Duodenal mucosa (tissue), 2 donors: ENCODE measurements around the gene SORBS2.

Source experiments
- H3K27ac ChIP-seq: one replicate; pipeline ENCODE4 v1.7.0; 2013; ENCODE audit warnings: low read depth, low read length
- H3K27me3 ChIP-seq, 2 donors: one replicate each; pipeline ENCODE4 v1.7.0; 2013; ENCODE audit warnings: low read length in 2 of 2, control low read depth in 1 of 2; ENCODE audit not compliant: insufficient read depth in 2 of 2, control insufficient read depth in 1 of 2
- H3K36me3 ChIP-seq, 2 donors: one replicate each; pipeline ENCODE4 v1.7.0; 2013; ENCODE audit warnings: low read length in 2 of 2, control low read depth in 1 of 2; ENCODE audit not compliant: insufficient read depth in 2 of 2, control insufficient read depth in 1 of 2
- H3K4me1 ChIP-seq, 2 donors: one replicate each; pipeline ENCODE4 v1.7.0; 2013; ENCODE audit warnings: low read length in 2 of 2, control low read depth in 1 of 2; ENCODE audit not compliant: insufficient read depth in 2 of 2, control insufficient read depth in 1 of 2
- H3K4me3 ChIP-seq, 2 donors: one replicate each; pipeline ENCODE4 v1.7.0; 2013; ENCODE audit warnings: low read length in 2 of 2, low read depth in 1 of 2
- H3K9ac ChIP-seq, 2 donors: one replicate each; pipeline ENCODE4 v1.7.0; 2013; ENCODE audit warnings: low read length in 2 of 2, low read depth in 1 of 2
- H3K9me3 ChIP-seq, 2 donors: one replicate each; pipeline ENCODE4 v1.7.0; 2013; ENCODE audit warnings: low read length in 2 of 2, control low read depth in 1 of 2; ENCODE audit not compliant: control insufficient read depth in 1 of 2

The SORBS2 gene

GRCh38 chr4:185755451-185755850, 56.5 kb downstream of the SORBS2 start:
- Histone ChIP-seq H3K27ac (no peak overlapping the region), H3K9ac (no peak overlapping the region), H3K4me1 (peaks cover 0 to 13% of the 10 kb centered on the region in 2 donors), H3K27me3 (no peaks in the 10 kb centered on the region), H3K4me3 (no peak overlapping the region), H3K9me3 (no peaks in the 10 kb centered on the region), H3K36me3 (no peaks in the 10 kb centered on the region)

DNA sequence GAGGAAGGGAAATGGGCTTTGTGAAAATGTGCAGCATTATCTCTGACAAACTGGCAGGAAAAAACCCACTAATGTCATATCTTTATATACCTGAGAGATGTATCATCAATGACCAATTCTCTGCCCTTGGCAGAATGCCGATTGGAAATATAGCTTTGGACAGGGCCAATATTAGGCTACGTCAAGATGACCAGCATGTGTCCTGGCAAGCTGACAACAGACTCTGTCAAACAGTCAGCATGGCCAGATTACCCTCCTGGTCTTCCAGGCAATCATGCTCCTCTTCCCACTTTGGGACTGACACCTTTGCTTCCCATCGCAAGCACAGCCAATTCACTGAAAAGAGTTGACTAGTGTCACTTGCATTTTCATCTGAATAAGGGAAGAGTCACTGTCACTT, 57.0 kb downstream of the SORBS2 start:
- Histone ChIP-seq H3K4me3 (no peak overlapping the region), H3K27me3 (no peaks in the 10 kb centered on the region), H3K27ac (no peak overlapping the region), H3K9ac (no peak overlapping the region), H3K36me3 (no peaks in the 10 kb centered on the region), H3K9me3 (no peaks in the 10 kb centered on the region), H3K4me1 (peaks cover 0 to 13% of the 10 kb centered on the region in 2 donors)

DNA sequence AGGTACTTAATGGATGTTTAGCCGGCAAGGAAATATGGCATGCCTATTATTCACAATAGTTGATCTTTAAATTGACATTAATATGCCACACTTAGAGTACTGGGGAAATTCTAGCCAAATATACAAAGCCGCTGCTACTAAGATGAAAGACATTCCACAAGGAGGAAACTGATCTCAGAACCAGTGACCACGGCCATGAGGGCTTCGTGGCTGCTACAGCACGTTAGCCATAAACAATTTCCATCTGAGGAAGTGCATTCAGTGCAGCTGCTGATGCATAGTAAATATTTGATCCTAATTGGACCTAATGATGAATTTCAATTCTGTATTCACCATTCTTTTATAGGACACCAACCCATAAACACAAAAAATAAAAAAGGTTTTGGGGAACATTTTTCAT, 59.1 kb downstream of the SORBS2 start:
- Histone ChIP-seq H3K9ac (no peak overlapping the region), H3K4me3 (no peak overlapping the region), H3K27me3 (no peaks in the 10 kb centered on the region), H3K4me1 (peaks cover 0 to 13% of the 10 kb centered on the region in 2 donors), H3K27ac (no peak overlapping the region), H3K36me3 (no peaks in the 10 kb centered on the region), H3K9me3 (no peaks in the 10 kb centered on the region)

DNA sequence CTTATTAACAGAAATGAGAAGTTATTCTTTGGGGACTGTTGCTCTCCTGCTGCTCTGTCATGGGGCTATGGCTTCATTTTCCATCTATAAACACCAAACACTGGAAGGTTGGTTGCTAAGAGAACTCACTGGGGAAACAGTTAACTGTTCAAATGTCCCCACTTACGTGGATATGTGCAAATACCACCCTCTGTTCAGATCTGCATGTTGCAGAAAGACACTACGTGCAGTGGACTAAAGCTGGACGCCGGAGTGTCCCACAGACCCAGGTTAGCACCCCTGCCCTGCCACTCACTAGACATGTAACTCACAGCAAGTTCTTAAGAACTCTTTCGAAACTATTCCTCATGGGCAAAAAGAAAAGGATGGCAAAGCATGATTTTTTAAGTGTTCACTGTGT, 62.1 kb downstream of the SORBS2 start:
- Histone ChIP-seq H3K4me3 (no peak overlapping the region), H3K9ac (no peak overlapping the region), H3K27me3 (no peaks in the 10 kb centered on the region), H3K4me1 (peaks cover 0 to 2% of the 10 kb centered on the region in 2 donors), H3K36me3 (no peaks in the 10 kb centered on the region), H3K9me3 (no peaks in the 10 kb centered on the region), H3K27ac (no peak overlapping the region)

DNA sequence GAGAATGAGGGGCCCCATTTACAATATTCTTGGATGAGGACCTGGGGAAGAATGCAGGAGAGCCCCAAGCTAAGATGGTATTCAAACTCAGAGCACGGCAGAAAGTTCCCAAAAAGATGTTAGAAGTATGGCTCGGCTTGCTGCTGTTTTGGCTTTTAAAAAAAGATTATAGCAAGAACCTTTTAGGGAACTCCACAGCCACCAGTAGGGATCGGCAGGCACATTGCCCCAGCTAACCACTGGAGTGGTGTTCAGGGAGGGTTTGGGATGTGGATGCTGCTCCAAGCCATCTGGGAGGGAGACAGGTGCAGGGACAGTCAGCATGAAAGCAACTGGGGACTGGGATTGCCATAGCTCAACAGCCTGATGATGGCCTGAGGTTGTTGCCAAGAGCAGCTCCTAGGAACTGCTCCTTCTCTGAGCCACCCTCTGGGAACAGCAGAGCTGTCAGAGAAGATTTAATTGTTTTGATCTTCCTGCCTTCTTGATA, 63.0 kb downstream of the SORBS2 start:
- H3K4me1 ChIP-seq, result no peaks in the 10 kb centered on the region

DNA sequence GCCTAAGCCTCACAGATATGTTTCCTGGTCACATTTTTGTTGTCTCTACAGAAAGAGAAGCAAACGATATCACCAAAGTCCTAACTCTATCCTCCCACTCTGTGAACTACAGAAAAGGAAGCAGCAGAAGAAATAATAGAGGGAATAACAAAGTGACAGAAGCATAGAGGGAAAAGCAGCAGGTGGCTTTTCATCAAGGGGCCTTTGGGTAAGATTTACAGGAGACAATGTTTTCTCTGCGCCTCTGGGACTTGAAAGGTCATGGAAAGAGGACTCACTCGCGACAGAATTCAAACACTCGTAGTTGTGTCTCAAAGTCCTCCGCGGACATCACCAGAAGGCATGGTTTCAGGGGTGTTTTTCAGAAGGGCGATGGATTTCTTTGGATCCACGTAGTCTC, 66.1 kb downstream of the SORBS2 start:
- Histone ChIP-seq H3K4me1 (no peaks in the 10 kb centered on the region), H3K4me3 (no peak overlapping the region), H3K9me3 (no peaks in the 10 kb centered on the region), H3K9ac (no peak overlapping the region), H3K36me3 (no peaks in the 10 kb centered on the region), H3K27ac (no peak overlapping the region), H3K27me3 (no peaks in the 10 kb centered on the region)

More for the DNA sequence above, 63.0 kb downstream of the SORBS2 start:
- Histone ChIP-seq H3K9ac (no peak overlapping the region), H3K36me3 (no peaks in the 10 kb centered on the region), H3K4me3 (no peak overlapping the region), H3K27ac (no peak overlapping the region), H3K27me3 (no peaks in the 10 kb centered on the region), H3K9me3 (no peaks in the 10 kb centered on the region)

DNA sequence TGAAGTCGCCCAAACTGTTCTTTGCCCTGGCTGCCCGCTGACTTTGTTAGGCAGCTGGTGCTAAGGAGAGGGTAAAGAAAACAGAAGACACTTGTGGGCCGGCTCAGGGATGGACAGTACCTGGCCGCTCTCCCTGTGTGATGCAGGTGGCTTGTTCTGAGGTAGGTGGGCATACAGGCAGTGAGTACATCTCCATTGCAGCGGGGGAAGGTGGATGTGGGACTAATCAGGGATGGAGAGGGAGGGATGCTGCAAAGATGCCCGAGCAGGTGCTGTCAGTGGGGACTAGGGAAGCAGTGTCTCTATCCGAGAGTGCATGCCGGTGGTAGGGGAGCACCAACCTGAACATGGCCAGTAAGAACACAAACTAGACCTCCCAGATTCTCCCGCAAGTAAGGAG, 67.0 kb downstream of the SORBS2 start:
- Histone ChIP-seq H3K4me1 (no peaks in the 10 kb centered on the region), H3K4me3 (no peak overlapping the region), H3K36me3 (no peaks in the 10 kb centered on the region), H3K9me3 (no peaks in the 10 kb centered on the region), H3K27ac (no peak overlapping the region), H3K9ac (no peak overlapping the region), H3K27me3 (no peaks in the 10 kb centered on the region)

GRCh38 chr4:185744488-185744862, 67.5 kb downstream of the SORBS2 start:
- no peak overlapping the region for H3K9ac ChIP-seq
- H3K4me1 ChIP-seq, result no peaks in the 10 kb centered on the region
- H3K27ac ChIP-seq, result no peak overlapping the region
- H3K9me3 ChIP-seq, result no peaks in the 10 kb centered on the region
- H3K27me3 ChIP-seq, result no peaks in the 10 kb centered on the region
- H3K4me3 ChIP-seq, result no peak overlapping the region
- no peaks in the 10 kb centered on the region for H3K36me3 ChIP-seq

DNA sequence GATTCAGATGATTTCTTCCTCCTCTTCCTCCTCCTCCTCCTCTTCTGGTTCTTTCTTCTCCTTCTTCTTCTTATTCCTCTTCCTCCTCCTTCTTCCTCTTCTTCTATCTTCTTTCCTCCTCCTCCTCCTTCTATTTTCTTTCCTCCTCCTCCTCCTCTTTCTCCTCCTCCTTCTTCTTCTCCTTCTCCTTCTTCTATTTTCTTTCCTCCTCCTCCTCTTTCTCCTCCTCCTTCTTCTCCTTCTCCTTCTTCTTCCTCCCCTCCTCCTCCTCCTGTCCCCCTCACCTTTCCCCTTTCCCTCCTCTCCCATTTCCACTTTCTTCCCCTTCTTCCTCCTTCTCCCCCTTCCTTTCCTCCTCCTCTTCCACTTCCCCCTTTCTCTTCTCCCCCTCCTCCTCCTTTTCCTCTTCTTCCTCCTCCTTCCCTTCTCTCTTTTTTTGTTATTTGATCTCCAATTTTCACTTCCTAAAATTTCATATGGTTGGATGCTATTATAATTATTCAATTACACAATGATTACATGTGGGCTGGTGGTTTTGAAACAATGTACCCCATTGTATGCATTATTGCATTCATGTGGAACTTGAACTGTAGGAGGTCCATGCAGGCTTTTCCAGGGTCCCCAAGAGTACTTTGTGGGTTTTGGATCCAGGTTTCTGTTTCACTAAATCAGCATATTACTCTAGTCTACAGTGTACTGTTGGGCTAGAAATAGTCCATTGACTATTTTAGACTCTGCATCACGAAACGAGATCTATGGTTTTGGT, 68.1 kb downstream of the SORBS2 start:
- H3K4me1 ChIP-seq, result no peaks in the 10 kb centered on the region
- no peak overlapping the region for H3K27ac ChIP-seq
- no peak overlapping the region for H3K9ac ChIP-seq

GRCh38 chr4:185742766-185743165, 69.2 kb downstream of the SORBS2 start:
- no peak overlapping the region for H3K9ac ChIP-seq
- H3K27ac ChIP-seq, result no peak overlapping the region
- H3K9me3 ChIP-seq, result no peaks in the 10 kb centered on the region
- H3K36me3 ChIP-seq, result no peaks in the 10 kb centered on the region
- no peak overlapping the region for H3K4me3 ChIP-seq
- H3K27me3 ChIP-seq, result no peaks in the 10 kb centered on the region
- peaks cover under 1 to 3% of the 10 kb centered on the region in 2 donors for H3K4me1 ChIP-seq

More for the DNA sequence above, 68.1 kb downstream of the SORBS2 start:
- Histone ChIP-seq H3K4me3 (no peak overlapping the region), H3K27me3 (no peaks in the 10 kb centered on the region), H3K9me3 (no peaks in the 10 kb centered on the region), H3K36me3 (no peaks in the 10 kb centered on the region)
